K562 (cell line): ENCODE results near the gene CDCP1. TPM values are rescaled to one million over a fixed set of nuclear protein-coding genes. Genes with fewer than 3 reads are reported as not detected.

Experiments
- ATF2 ChIP-seq: sonication (generic); formaldehyde crosslinking; IDR thresholded peaks from 2 replicates; pipeline ENCODE4 v1.8.1; 2022; ENCODE audit warnings: missing genetic modification reagents
- BRD4 ChIP-seq: fragments of 200-600 bp; sonication (generic); IDR thresholded peaks from 2 replicates; pipeline ENCODE4 v1.6.1; 2017; ENCODE audit warnings: inconsistent platforms
- CBFB ChIP-seq: sonication (generic); formaldehyde crosslinking; IDR thresholded peaks from 2 replicates; pipeline ENCODE4 v1.4.0; 2020; ENCODE audit warnings: mild to moderate bottlenecking, missing genetic modification reagents
- CSDE1 ChIP-seq, 2 experiments: fragments of 450-650 bp; IDR thresholded peaks; 2 replicates each; pipeline ENCODE4 v1.6.1; 2016; ENCODE audit warnings: mild to moderate bottlenecking in 1 of 2
- CTBP1 ChIP-seq: fragments of 450-650 bp; IDR thresholded peaks from 2 replicates; pipeline ENCODE4 v1.6.1; 2016; ENCODE audit warnings: borderline replicate concordance
- EGR1 ChIP-seq: fragments of 450-650 bp; conservative IDR thresholded peaks from 2 replicates; pipeline ENCODE4 v1.6.1; 2017; ENCODE audit warnings: mild to moderate bottlenecking
- EP300 ChIP-seq: IDR thresholded peaks from 2 replicates; pipeline ENCODE4 v1.6.1; 2012; ENCODE audit warnings: low read length, improper control_type of control experiment
- EP400 ChIP-seq: fragments of 450-650 bp; IDR thresholded peaks from 2 replicates; pipeline ENCODE4 v1.6.1; 2017; ENCODE audit warnings: antibody characterized with exemption, mild to moderate bottlenecking, moderate library complexity
- ERF ChIP-seq: fragments of 450-650 bp; formaldehyde crosslinking; IDR thresholded peaks from 2 replicates; pipeline ENCODE4 v1.4.0; 2020; ENCODE audit warnings: mild to moderate bottlenecking, mixed read lengths
- GTF2A2 ChIP-seq: IDR thresholded peaks from 2 replicates; pipeline ENCODE4 v1.6.1; 2016; ENCODE audit warnings: mild to moderate bottlenecking, missing genetic modification characterization, missing compliant biosample characterization
- ILF3 ChIP-seq: fragments of 450-650 bp; IDR thresholded peaks from 2 replicates; pipeline ENCODE4 v1.6.1; 2018; ENCODE audit warnings: antibody characterized with exemption, mild to moderate bottlenecking, moderate library complexity, borderline replicate concordance
- IRF2 ChIP-seq: sonication (generic); formaldehyde crosslinking; IDR thresholded peaks from 2 replicates; pipeline ENCODE4 v1.8.1; 2022; ENCODE audit warnings: mild to moderate bottlenecking, missing genetic modification reagents
- MEF2D ChIP-seq: conservative IDR thresholded peaks from 2 replicates; pipeline ENCODE4 v1.6.1; 2016; ENCODE audit warnings: low read depth, missing genetic modification characterization, missing compliant biosample characterization
- NFE2L1 ChIP-seq: fragments of 450-650 bp; IDR thresholded peaks from 2 replicates; pipeline ENCODE4 v1.6.1; 2016; ENCODE audit warnings: missing genetic modification characterization, low read depth, mild to moderate bottlenecking, missing compliant biosample characterization, moderate library complexity, borderline replicate concordance
- NR2F6 ChIP-seq: fragments of 450-650 bp; formaldehyde crosslinking; IDR thresholded peaks from 2 replicates; pipeline ENCODE4 v1.4.0; 2020; ENCODE audit warnings: mild to moderate bottlenecking
- PTRF ChIP-seq: fragments of 450-650 bp; IDR thresholded peaks from 2 replicates; pipeline ENCODE4 v1.6.1; 2016; ENCODE audit warnings: mild to moderate bottlenecking, missing genetic modification characterization, missing compliant biosample characterization
- RBM34 ChIP-seq: fragments of 200-400 bp; formaldehyde crosslinking; IDR thresholded peaks from 2 replicates; pipeline ENCODE4 v1.6.1; 2018; ENCODE audit warnings: low read length, borderline replicate concordance; ENCODE audit not compliant: insufficient read depth
- SRF ChIP-seq, 2 experiments: fragments of 250-450, 450-650 bp in 1 of 2; sonication (Bioruptor Pico) in 1 of 2; sonication (generic) in 1 of 2; formaldehyde crosslinking; IDR thresholded peaks; 2 replicates each; pipeline versions ENCODE4 v1.5.0 to v1.5.1; 2020 to 2022; ENCODE audit warnings: mild to moderate bottlenecking in 1 of 2, missing genetic modification reagents in 1 of 2
- SRSF1 ChIP-seq: fragments of 200-400 bp; formaldehyde crosslinking; IDR thresholded peaks from 2 replicates; pipeline ENCODE4 v1.6.1; 2017; ENCODE audit warnings: mild to moderate bottlenecking, low read depth, low read length, moderate library complexity
- STAG1 ChIP-seq: sonication (generic); formaldehyde crosslinking; IDR thresholded peaks from 2 replicates; pipeline ENCODE4 v1.5.0; 2020; ENCODE audit warnings: missing genetic modification reagents, borderline replicate concordance
- ZFP1 ChIP-seq: fragments of 450-650 bp; formaldehyde crosslinking; IDR thresholded peaks from 2 replicates; pipeline ENCODE4 v1.4.0; 2020; ENCODE audit warnings: mild to moderate bottlenecking, mixed read lengths
- ZNF197 ChIP-seq: fragments of 200-800 bp; sonication (Bioruptor generic); IDR thresholded peaks from 2 replicates; pipeline ENCODE4 v1.6.1; 2016; ENCODE audit warnings: low read depth, missing genetic modification characterization, missing compliant biosample characterization
- ZNF644 ChIP-seq: fragments of 200-800 bp; sonication (Bioruptor generic); IDR thresholded peaks from 2 replicates; pipeline ENCODE4 v1.6.1; 2016; ENCODE audit warnings: low read depth, missing genetic modification characterization, missing compliant biosample characterization
- polyA plus RNA-seq, 8 experiments: library from polyadenylated mRNA; depleted of rRNA in 4 of 8; stranded (reverse) in 5 of 8; unstranded in 3 of 8; fragments of >200 nt; fragmentation: Nextera tagmentation in 2 of 8; fragmentation: Illumina TruSeq in 1 of 8; extraction: Ambion mirVana in 2 of 8; extraction: Trizol in 1 of 8; gene quantifications; 2 replicates each; pipeline versions ENCODE4 v1.2.1 to v1.2.3, GENCODE V29; 2011 to 2014; ENCODE audit warnings: inconsistent platforms in 1 of 8, missing spikeins in 1 of 8
- total RNA-seq, 7 experiments: library from RNA; depleted of rRNA in 6 of 7; stranded (reverse); fragments of >200 nt in 6 of 7; fragmentation: Illumina TruSeq in 2 of 7; extraction: Trizol in 2 of 7; gene quantifications; 2 replicates each; pipeline versions ENCODE4 v1.2.1 to v1.2.3, GENCODE V29; 2011 to 2021; ENCODE audit warnings: low replicate concordance in 1 of 7
- TF ChIP-seq, protein P1 (sequence below): fragments of 250-450 bp; sonication (Bioruptor Pico); IDR thresholded peaks from 2 replicates; pipeline ENCODE4 v1.8.0; 2021; ENCODE audit warnings: mild to moderate bottlenecking, moderate library complexity
- TF ChIP-seq, protein P2 (sequence below): sonication (generic); formaldehyde crosslinking; IDR thresholded peaks from 2 replicates; pipeline ENCODE4 v1.4.0; 2020; ENCODE audit warnings: mild to moderate bottlenecking, missing genetic modification reagents

CDCP1 gene
- total and polyA plus RNA-seq, 9 of the 15 experiments (the other 6 are each of a cell fraction or from before 2014, with no cell fraction given): 3.9 to 16.4 (median 5.2) TPM

DNA sequence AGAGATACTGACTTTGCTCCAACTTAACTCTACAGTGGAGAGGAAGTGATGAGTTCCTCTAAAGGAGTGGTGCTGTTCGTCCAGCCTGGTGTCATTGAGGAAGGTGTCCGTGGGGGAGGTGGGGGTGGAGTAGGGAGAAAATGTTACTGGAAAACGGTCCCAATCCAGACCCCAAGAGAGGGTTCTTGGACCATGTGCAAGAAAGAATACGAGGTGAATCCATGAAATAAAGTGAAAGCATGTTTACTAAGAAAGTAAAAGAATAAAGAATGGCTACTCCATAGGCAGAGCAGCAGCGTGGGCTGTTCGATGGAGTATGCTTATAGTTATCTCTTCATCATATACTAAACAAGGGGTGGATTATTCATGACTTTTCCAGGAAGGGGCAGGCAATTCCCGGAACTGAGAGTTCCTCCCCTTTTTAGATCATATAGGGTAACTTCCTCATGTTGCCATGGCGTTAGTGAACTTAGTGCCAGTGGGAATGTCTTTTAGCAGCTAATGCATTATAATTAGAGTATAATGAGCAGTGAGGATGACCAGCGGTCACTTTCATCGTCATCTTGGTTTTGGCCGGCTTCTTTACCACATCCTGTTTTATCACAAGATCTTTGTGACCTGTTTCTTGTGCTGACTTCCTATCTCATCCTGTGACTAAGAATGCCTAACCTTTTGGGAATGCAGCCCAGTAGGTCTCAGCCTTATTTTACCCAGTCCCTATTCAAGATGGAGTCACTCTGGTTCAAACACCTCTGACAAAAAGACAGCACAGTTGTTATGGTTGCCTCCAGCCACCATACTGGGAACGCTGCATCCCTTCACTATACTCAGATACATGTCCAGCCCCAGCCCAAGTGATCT is 81.4 kb downstream of the CDCP1 start (continued):
- peak; percentile 100 for TF ChIP-seq ZNF197 (CRISPR knock-in tag)
- TF ChIP-seq MEF2D: peak; percentile 100
- TF ChIP-seq NR2F6 (CRISPR knock-in tag): peak; percentile 100
- TF ChIP-seq CBFB (CRISPR knock-in tag): peak; percentile 45; the same call in 1 of the 2 replicates
- peak; percentile 85 for TF ChIP-seq EP300
- peak; percentile 100 for TF ChIP-seq ERF (CRISPR knock-in tag)
- no peak for TF ChIP-seq CSDE1 (IDR thresholded peaks at IDR 0.05)
- peak; percentile 100 for TF ChIP-seq ZFP1 (CRISPR knock-in tag)
- TF ChIP-seq STAG1 (CRISPR knock-in tag): no peak
- no peak for TF ChIP-seq ATF2 (CRISPR knock-in tag)
- TF ChIP-seq, protein P1, sequence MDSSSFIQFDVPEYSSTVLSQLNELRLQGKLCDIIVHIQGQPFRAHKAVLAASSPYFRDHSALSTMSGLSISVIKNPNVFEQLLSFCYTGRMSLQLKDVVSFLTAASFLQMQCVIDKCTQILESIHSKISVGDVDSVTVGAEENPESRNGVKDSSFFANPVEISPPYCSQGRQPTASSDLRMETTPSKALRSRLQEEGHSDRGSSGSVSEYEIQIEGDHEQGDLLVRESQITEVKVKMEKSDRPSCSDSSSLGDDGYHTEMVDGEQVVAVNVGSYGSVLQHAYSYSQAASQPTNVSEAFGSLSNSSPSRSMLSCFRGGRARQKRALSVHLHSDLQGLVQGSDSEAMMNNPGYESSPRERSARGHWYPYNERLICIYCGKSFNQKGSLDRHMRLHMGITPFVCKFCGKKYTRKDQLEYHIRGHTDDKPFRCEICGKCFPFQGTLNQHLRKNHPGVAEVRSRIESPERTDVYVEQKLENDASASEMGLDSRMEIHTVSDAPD (CRISPR knock-in tag): peak; percentile 100
- TF ChIP-seq GTF2A2: peak; percentile 100
- no peak for TF ChIP-seq EGR1
- no peak for TF ChIP-seq RBM34
- peak; percentile 100 for TF ChIP-seq BRD4
- TF ChIP-seq, protein P2, sequence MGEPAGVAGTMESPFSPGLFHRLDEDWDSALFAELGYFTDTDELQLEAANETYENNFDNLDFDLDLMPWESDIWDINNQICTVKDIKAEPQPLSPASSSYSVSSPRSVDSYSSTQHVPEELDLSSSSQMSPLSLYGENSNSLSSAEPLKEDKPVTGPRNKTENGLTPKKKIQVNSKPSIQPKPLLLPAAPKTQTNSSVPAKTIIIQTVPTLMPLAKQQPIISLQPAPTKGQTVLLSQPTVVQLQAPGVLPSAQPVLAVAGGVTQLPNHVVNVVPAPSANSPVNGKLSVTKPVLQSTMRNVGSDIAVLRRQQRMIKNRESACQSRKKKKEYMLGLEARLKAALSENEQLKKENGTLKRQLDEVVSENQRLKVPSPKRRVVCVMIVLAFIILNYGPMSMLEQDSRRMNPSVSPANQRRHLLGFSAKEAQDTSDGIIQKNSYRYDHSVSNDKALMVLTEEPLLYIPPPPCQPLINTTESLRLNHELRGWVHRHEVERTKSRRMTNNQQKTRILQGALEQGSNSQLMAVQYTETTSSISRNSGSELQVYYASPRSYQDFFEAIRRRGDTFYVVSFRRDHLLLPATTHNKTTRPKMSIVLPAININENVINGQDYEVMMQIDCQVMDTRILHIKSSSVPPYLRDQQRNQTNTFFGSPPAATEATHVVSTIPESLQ: no peak
- TF ChIP-seq SRF (CRISPR knock-in tag; IDR thresholded peaks at IDR 0.05): peak; percentile 91 to 99
- peak; percentile 100 for TF ChIP-seq PTRF (tag)
- peak; percentile 96 for TF ChIP-seq CTBP1
- no peak for TF ChIP-seq SRSF1
- TF ChIP-seq EP400: no peak
- peak; percentile 100 for TF ChIP-seq ZNF644 (tag)
- no peak for TF ChIP-seq IRF2
- no peak for TF ChIP-seq ILF3
- peak; percentile 99 for TF ChIP-seq NFE2L1 (tag)
